ENCODE results near the gene ASAP2. TPM values are rescaled to one million over a fixed set of nuclear protein-coding genes. Genes with fewer than 3 reads are reported as not detected.

The ASAP2 gene
- total RNA-seq, 1 experiment from 2014 or later: 60.3 TPM

DNA sequence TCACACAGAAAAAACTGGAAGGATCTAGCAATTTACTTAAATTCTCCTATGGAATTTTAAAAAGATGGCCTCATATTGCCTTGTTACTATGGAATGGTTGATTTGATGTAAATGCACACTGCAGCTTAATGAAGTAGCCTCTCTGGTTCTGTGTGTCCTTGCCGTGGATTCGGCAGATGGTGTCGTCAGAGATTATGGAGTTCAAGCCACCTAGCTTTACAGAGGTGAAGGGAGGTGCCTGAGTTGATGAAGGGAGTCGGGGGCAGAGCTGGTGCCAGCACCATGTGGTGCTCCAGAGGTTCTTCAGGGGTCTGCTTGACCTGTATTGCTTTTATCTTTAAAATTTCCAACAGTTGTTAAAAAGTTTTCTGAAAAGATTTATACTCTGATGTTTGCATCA lies 48.8 kb downstream of the ASAP2 start:
- Histone ChIP-seq H3K4me1 (replicated peaks; ENCODE audit: insufficient read depth) (peaks cover 25% of the 10 kb centered on the region), H3K79me2 (ENCODE audit: low read depth) (peaks cover 95% of the 10 kb centered on the region), H3K4me2 (no peak overlapping the region), H3K4me3 (no peak overlapping the region), H3K9me2 (ENCODE audit: insufficient read depth) (no peaks in the 10 kb centered on the region), H3K9me3 (ENCODE audit: insufficient read depth, low read depth) (no peaks in the 10 kb centered on the region), H3K27me3 (ENCODE audit: insufficient read depth, low read depth) (no peaks in the 10 kb centered on the region), H3F3A (ENCODE audit: insufficient read depth, low read depth) (peaks cover 57% of the 10 kb centered on the region), H3K36me3 (ENCODE audit: low read depth) (peaks cover under 1% of the 10 kb centered on the region; the same call in 1 of the 2 replicates), H3K27ac (no peak overlapping the region), H4K20me1 (ENCODE audit: insufficient read depth) (peaks cover 33% of the 10 kb centered on the region; the same call in 1 of the 2 replicates), H2AFZ (no peak overlapping the region)
- CTCF ChIA-PET: no interaction called here
- no peak for DNase-seq
- POLR2A ChIA-PET (ENCODE audit: unreplicated experiment): no interaction called here
- intact Hi-C loops (cut with micrococcal nuclease; ENCODE audit: unreplicated experiment): no loop called here
- no peak for TF ChIP-seq EZH2 (IDR thresholded peaks at IDR 0.05; ENCODE audit: low read depth)
- TF ChIP-seq, protein P1, sequence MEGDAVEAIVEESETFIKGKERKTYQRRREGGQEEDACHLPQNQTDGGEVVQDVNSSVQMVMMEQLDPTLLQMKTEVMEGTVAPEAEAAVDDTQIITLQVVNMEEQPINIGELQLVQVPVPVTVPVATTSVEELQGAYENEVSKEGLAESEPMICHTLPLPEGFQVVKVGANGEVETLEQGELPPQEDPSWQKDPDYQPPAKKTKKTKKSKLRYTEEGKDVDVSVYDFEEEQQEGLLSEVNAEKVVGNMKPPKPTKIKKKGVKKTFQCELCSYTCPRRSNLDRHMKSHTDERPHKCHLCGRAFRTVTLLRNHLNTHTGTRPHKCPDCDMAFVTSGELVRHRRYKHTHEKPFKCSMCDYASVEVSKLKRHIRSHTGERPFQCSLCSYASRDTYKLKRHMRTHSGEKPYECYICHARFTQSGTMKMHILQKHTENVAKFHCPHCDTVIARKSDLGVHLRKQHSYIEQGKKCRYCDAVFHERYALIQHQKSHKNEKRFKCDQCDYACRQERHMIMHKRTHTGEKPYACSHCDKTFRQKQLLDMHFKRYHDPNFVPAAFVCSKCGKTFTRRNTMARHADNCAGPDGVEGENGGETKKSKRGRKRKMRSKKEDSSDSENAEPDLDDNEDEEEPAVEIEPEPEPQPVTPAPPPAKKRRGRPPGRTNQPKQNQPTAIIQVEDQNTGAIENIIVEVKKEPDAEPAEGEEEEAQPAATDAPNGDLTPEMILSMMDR (conservative IDR thresholded peaks at IDR 0.05): no peak
- BruUV-seq (replicated peaks): no TSS peak

DNA sequence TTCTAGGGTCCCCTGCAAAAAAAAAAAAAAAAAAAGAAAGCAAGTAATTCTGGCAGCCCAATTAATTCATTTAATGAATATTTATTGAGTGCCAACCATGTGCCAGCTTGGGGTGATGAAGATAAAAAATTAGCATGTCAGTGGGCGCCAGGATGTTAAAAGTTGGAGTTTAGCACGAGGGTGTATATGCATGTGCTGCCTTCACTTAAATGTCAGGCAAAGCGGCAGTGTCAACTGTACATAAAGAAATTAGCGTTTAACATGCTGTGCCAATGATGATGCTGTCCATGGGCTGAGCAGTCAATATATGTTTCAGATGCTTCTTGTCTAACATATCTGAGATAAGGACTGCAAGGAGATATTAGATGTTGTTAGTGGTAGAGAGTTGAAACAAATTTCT lies 49.5 kb downstream of the ASAP2 start:
- Histone ChIP-seq H3K79me2 (ENCODE audit: low read depth) (peaks cover 95% of the 10 kb centered on the region), H3K4me2 (no peak overlapping the region), H3K27me3 (ENCODE audit: insufficient read depth, low read depth) (no peaks in the 10 kb centered on the region), H3F3A (ENCODE audit: insufficient read depth, low read depth) (peaks cover 49% of the 10 kb centered on the region), H3K9me2 (ENCODE audit: insufficient read depth) (no peaks in the 10 kb centered on the region), H3K4me1 (replicated peaks; ENCODE audit: insufficient read depth) (peaks cover 23% of the 10 kb centered on the region), H3K36me3 (ENCODE audit: low read depth) (peaks cover 4% of the 10 kb centered on the region; the same call in 1 of the 2 replicates), H3K4me3 (no peak overlapping the region), H2AFZ (no peak overlapping the region), H3K27ac (no peak overlapping the region), H3K9me3 (ENCODE audit: insufficient read depth, low read depth) (no peaks in the 10 kb centered on the region), H4K20me1 (ENCODE audit: insufficient read depth) (peaks cover 33% of the 10 kb centered on the region; the same call in 1 of the 2 replicates)
- intact Hi-C loops (cut with micrococcal nuclease; ENCODE audit: unreplicated experiment): no loop called here
- POLR2A ChIA-PET (ENCODE audit: unreplicated experiment): no interaction called here
- CTCF ChIA-PET: no interaction called here
- DNase-seq: no peak
- BruUV-seq (replicated peaks): no TSS peak
- no peak for TF ChIP-seq EZH2 (IDR thresholded peaks at IDR 0.05; ENCODE audit: low read depth)
- TF ChIP-seq, protein P1 (conservative IDR thresholded peaks at IDR 0.05): no peak

DNA sequence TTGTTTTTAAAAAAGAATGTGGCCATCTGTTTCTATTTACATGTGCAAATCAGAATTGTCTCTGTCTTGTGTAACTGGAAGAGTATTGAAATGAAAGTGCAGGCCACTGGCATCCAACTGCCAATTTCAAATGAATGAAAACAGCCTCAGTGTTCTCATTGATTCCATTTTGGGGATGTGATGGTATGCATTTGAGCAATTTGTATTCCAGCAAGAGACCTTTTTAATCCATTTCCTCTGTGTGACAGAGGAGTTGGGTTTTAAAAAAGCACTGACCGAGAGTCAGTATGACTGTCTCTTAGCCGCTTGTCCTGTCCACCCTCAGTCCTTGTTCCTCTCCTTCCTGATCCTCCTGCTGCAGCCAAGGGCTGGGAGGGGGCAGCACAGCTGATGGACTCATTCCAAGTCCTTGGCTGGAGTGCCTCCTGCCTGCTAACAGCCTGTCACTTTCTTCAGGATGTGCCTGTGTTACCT lies 50.0 kb downstream of the ASAP2 start:
- H3K4me3 ChIP-seq: no peak overlapping the region
- POLR2A ChIA-PET (ENCODE audit: unreplicated experiment): no interaction called here
- no peak overlapping the region for H2AFZ ChIP-seq
- no peaks in the 10 kb centered on the region for H3K9me3 ChIP-seq (ENCODE audit: insufficient read depth, low read depth)
- H3K4me2 ChIP-seq: no peak overlapping the region
- H3K36me3 ChIP-seq (ENCODE audit: low read depth): peaks cover 4% of the 10 kb centered on the region; the same call in 1 of the 2 replicates
- no peak overlapping the region for H3K27ac ChIP-seq
- peaks cover 34% of the 10 kb centered on the region for H4K20me1 ChIP-seq (ENCODE audit: insufficient read depth)
- peaks cover 45% of the 10 kb centered on the region for H3F3A ChIP-seq (ENCODE audit: insufficient read depth, low read depth)
- intact Hi-C loops (cut with micrococcal nuclease; ENCODE audit: unreplicated experiment): no loop called here
- BruUV-seq (replicated peaks): no TSS peak
- H3K9me2 ChIP-seq (ENCODE audit: insufficient read depth): no peaks in the 10 kb centered on the region
- TF ChIP-seq, protein P1 (conservative IDR thresholded peaks at IDR 0.05): no peak
- TF ChIP-seq EZH2 (IDR thresholded peaks at IDR 0.05; ENCODE audit: low read depth): no peak
- no peak for DNase-seq
- CTCF ChIA-PET: no interaction called here
- H3K79me2 ChIP-seq (ENCODE audit: low read depth): peaks cover 95% of the 10 kb centered on the region
- no peaks in the 10 kb centered on the region for H3K27me3 ChIP-seq (ENCODE audit: insufficient read depth, low read depth)
- H3K4me1 ChIP-seq (replicated peaks; ENCODE audit: insufficient read depth): peaks cover 22% of the 10 kb centered on the region

All from PC-9 (cell line).